ENCODE data around the gene RBBP8NL. TPM values are rescaled to one million over a fixed set of nuclear protein-coding genes. Genes with fewer than 3 reads are reported as not detected.
A peak's percentile ranks its signal among the peaks of the same experiment; 100 is the strongest.

Gene RBBP8NL
- total RNA-seq, 1 experiment from 2014 or later, result 1.5 TPM

DNA sequence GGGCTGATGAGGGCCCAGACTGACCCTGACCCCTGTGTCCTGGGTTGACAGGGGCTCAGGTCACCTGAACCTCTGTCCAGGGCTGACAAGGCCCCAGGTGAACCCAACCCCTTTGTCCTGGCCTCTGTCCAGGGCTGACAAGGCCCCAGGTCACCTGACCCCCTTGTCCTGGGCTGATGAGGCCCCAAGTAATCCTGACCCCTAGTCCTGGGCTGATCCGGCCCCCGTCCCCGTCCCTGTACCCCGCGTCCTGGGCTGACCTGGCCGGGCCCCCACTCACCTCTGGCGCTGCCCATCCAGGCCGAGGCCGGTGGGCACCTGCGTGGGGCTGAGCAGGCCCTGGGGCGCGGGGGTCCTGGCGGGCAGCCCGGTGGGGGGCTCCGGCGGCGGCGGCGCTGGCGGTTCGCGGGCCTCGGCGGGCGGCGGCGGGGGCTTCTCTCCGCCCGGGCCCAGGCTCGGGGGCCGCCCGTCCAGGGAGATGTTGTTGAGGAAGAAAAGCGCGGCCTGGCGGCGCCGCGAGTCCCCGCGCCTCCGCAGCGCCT is 20.6 kb downstream of the RBBP8NL start:
- ChIA-PET POLR2A (no interaction called here), CTCF (no interaction called here)
- Mint-ChIP-seq H3K9me3 (no peaks in the 10 kb centered on the region), H3K27me3 (ENCODE audit: low read depth) (peaks cover 5% of the 10 kb centered on the region), H3K27ac (no peak overlapping the region), H3K4me1 (peaks cover 9% of the 10 kb centered on the region), H3K4me3 (peak overlapping the region; percentile 57), H3K36me3 (no peaks in the 10 kb centered on the region)
- DNase-seq (ENCODE audit: low spot score), result no peak
- TF ChIP-seq CBFB (CRISPR knock-in tag; IDR thresholded peaks at IDR 0.05; ENCODE audit: low read depth) (no peak), GABPB1 (CRISPR knock-in tag; IDR thresholded peaks at IDR 0.05) (no peak), MYBL2 (CRISPR knock-in tag; IDR thresholded peaks at IDR 0.05) (no peak), IRF2 (CRISPR knock-in tag; IDR thresholded peaks at IDR 0.05; ENCODE audit: borderline replicate concordance, low read depth) (no peak), TP53 (CRISPR knock-in tag; IDR thresholded peaks at IDR 0.05) (no peak), NFYB (CRISPR knock-in tag; conservative IDR thresholded peaks at IDR 0.05; ENCODE audit: low read depth) (no peak), GTF2I (CRISPR knock-in tag; conservative IDR thresholded peaks at IDR 0.05) (no peak), NFATC4 (CRISPR knock-in tag; IDR thresholded peaks at IDR 0.05) (no peak), ESRRA (CRISPR knock-in tag; IDR thresholded peaks at IDR 0.05; ENCODE audit: borderline replicate concordance) (no peak), RELA (CRISPR knock-in tag; IDR thresholded peaks at IDR 0.05; ENCODE audit: borderline replicate concordance) (no peak), SMAD3 (CRISPR knock-in tag; IDR thresholded peaks at IDR 0.05; ENCODE audit: borderline replicate concordance) (no peak), ATF1 (CRISPR knock-in tag; IDR thresholded peaks at IDR 0.05) (no peak), ZNF423 (CRISPR knock-in tag; IDR thresholded peaks at IDR 0.05) (0 out of 2 replicates have a peak, but pooled peaks have one; percentile 10)
- TF ChIP-seq, protein P1, sequence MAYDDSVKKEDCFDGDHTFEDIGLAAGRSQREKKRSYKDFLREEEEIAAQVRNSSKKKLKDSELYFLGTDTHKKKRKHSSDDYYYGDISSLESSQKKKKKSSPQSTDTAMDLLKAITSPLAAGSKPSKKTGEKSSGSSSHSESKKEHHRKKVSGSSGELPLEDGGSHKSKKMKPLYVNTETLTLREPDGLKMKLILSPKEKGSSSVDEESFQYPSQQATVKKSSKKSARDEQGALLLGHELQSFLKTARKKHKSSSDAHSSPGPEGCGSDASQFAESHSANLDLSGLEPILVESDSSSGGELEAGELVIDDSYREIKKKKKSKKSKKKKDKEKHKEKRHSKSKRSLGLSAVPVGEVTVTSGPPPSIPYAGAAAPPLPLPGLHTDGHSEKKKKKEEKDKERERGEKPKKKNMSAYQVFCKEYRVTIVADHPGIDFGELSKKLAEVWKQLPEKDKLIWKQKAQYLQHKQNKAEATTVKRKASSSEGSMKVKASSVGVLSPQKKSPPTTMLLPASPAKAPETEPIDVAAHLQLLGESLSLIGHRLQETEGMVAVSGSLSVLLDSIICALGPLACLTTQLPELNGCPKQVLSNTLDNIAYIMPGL (CRISPR knock-in tag; IDR thresholded peaks at IDR 0.05), result peak; percentile 14; the same call in 1 of the 2 replicates
- no peak for ATAC-seq

- no peak for ATAC-seq
Measured at GRCh38 chr20:62405981-62406513, 21.3 kb downstream of the RBBP8NL start.

DNA sequence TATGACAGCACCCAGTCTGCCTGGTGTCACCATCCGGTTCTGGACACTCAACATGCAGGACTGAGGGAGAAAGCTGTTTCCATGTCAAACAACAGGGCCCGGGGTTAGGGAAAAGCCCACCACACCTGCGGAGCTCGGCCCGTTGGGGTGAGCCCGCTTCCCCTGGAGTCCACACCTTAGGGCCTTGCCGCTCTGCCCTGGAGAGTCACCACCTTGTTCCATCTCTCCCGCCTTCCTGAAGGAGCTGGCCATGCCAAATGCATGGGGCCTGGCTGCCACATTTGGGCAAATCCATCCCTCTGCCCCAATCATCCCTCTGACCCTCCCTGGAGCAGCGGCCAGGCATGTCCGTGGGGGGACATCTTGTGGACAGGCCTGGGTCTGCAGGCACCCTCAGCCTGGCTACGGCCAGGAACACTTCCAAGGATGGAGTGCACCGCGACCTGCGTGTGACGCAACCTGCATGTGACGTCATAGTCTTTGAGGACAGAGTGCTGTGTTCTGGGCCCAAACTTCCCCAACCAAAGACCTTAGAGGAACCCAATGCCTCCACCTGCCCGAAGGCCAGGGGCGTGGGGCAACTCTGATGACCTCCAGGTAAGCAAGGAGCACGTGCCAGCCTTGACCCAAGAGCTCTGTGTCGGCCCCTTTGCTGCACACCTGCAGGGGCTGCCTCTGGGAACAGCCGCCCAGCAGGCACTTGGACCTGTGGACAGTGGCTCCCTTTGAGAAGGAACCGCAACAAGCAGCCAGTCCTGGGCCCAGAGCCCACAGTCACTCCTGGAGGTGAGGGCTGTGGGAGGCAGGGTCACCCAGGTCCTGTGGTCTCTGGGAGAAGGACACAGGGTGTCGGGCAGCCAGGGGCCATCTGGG is 22.0 kb downstream of the RBBP8NL start:
- CTCF ChIA-PET, result interaction anchor here (1.0 to 1.9 kb wide), 11 partner anchors 9 to 420 kb away, joined by 3 to 10 read pairs (median 5); partner anchors contain the start of gene RBBP8NL
- peaks cover 15% of the 10 kb centered on the region for H3K4me1 Mint-ChIP-seq
- no peak for TF ChIP-seq CBFB (CRISPR knock-in tag; IDR thresholded peaks at IDR 0.05; ENCODE audit: low read depth)
- no peak for TF ChIP-seq ATF1 (CRISPR knock-in tag; IDR thresholded peaks at IDR 0.05)
- no peak for TF ChIP-seq ZNF232 (CRISPR knock-in tag; IDR thresholded peaks at IDR 0.05)
- TF ChIP-seq, protein P2, sequence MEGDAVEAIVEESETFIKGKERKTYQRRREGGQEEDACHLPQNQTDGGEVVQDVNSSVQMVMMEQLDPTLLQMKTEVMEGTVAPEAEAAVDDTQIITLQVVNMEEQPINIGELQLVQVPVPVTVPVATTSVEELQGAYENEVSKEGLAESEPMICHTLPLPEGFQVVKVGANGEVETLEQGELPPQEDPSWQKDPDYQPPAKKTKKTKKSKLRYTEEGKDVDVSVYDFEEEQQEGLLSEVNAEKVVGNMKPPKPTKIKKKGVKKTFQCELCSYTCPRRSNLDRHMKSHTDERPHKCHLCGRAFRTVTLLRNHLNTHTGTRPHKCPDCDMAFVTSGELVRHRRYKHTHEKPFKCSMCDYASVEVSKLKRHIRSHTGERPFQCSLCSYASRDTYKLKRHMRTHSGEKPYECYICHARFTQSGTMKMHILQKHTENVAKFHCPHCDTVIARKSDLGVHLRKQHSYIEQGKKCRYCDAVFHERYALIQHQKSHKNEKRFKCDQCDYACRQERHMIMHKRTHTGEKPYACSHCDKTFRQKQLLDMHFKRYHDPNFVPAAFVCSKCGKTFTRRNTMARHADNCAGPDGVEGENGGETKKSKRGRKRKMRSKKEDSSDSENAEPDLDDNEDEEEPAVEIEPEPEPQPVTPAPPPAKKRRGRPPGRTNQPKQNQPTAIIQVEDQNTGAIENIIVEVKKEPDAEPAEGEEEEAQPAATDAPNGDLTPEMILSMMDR (IDR thresholded peaks at IDR 0.05), result peak; percentile 29; the same call in 1 of the 2 replicates
- TF ChIP-seq USF2 (CRISPR knock-in tag; IDR thresholded peaks at IDR 0.05), result no peak
- peak; percentile 67; the same call in 1 of the 2 replicates for TF ChIP-seq RELA (CRISPR knock-in tag; IDR thresholded peaks at IDR 0.05; ENCODE audit: borderline replicate concordance)
- TF ChIP-seq GABPB1 (CRISPR knock-in tag; IDR thresholded peaks at IDR 0.05), result peak; percentile 69
- H3K27me3 Mint-ChIP-seq (ENCODE audit: low read depth), result peaks cover 5% of the 10 kb centered on the region
- POLR2A ChIA-PET, result no interaction called here
- H3K4me3 Mint-ChIP-seq, result peak overlapping the region; percentile 57
- DNase-seq (ENCODE audit: low spot score) (peak; percentile 68), ATAC-seq (peak; percentile 43)
- H3K27ac Mint-ChIP-seq, result peak overlapping the region; percentile 72
- H3K9me3 Mint-ChIP-seq, result no peaks in the 10 kb centered on the region
- H3K36me3 Mint-ChIP-seq, result no peaks in the 10 kb centered on the region

More at GRCh38 chr20:62405981-62406513, 21.3 kb downstream of the RBBP8NL start:
- Mint-ChIP-seq H3K27me3 (ENCODE audit: low read depth) (peaks cover 5% of the 10 kb centered on the region), H3K4me3 (peak overlapping the region; percentile 57), H3K4me1 (peaks cover 14% of the 10 kb centered on the region), H3K27ac (no peak overlapping the region), H3K9me3 (no peaks in the 10 kb centered on the region), H3K36me3 (no peaks in the 10 kb centered on the region)
- ChIA-PET CTCF (interaction anchor here (1.0 to 1.9 kb wide), 10 partner anchors 8 to 419 kb away, joined by 3 to 10 read pairs (median 5); no protein-coding TSS in a partner anchor), POLR2A (no interaction called here)
- DNase-seq (ENCODE audit: low spot score), result no peak
- 0 out of 2 replicates have a peak, but pooled peaks have one; percentile 0 for TF ChIP-seq RELA (CRISPR knock-in tag; IDR thresholded peaks at IDR 0.05; ENCODE audit: borderline replicate concordance)
- TF ChIP-seq, protein P3, sequence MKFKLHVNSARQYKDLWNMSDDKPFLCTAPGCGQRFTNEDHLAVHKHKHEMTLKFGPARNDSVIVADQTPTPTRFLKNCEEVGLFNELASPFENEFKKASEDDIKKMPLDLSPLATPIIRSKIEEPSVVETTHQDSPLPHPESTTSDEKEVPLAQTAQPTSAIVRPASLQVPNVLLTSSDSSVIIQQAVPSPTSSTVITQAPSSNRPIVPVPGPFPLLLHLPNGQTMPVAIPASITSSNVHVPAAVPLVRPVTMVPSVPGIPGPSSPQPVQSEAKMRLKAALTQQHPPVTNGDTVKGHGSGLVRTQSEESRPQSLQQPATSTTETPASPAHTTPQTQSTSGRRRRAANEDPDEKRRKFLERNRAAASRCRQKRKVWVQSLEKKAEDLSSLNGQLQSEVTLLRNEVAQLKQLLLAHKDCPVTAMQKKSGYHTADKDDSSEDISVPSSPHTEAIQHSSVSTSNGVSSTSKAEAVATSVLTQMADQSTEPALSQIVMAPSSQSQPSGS (CRISPR knock-in tag; IDR thresholded peaks at IDR 0.05; ENCODE audit: borderline replicate concordance, low read depth), result no peak

Measured in WTC11 (cell line).